GM23338 (cell line): ENCODE data around the gene ATF1. TPM values are rescaled to one million over a fixed set of nuclear protein-coding genes. Genes with fewer than 3 reads are reported as not detected.
"Not testable (repeated sequence)": the region's sequence is repeated elsewhere in the genome, so short reads cannot be mapped to it uniquely, and the experiment has no call there.

Source experiments
- ATAC-seq: fragments of 200-7000 bp; cut with Tn5 transposase; 3 replicates; pipeline ENCODE4 v1.9.1; 2020
- DNase-seq: peaks from one replicate; pipeline ENCODE4 v3.0.0-alpha.2; 2015; ENCODE audit warnings: low spot score
- H2AFZ ChIP-seq: fragments of 200-600 bp; sonication (generic); 2 replicates; pipeline ENCODE4 v1.8.0; 2016; ENCODE audit warnings: antibody characterized with exemption, mild to moderate bottlenecking, moderate library complexity
- H3F3A ChIP-seq: fragments of 200-600 bp; sonication (generic); replicated peaks from 2 replicates; pipeline ENCODE4 v1.8.0; 2017; ENCODE audit warnings: antibody characterized with exemption, mixed run types, low read depth
- H3K27ac ChIP-seq: fragments of 200-600 bp; sonication (generic); 2 replicates; pipeline ENCODE4 v1.6.1; 2016; ENCODE audit warnings: low read depth
- H3K27me3 ChIP-seq: fragments of 200-600 bp; sonication (generic); 2 replicates; pipeline ENCODE4 v1.8.0; 2016; ENCODE audit warnings: mild to moderate bottlenecking, mixed run types, moderate library complexity; ENCODE audit not compliant: insufficient read depth
- H3K36me3 ChIP-seq: fragments of 200-600 bp; sonication (generic); 2 replicates; pipeline ENCODE4 v1.8.0; 2016; ENCODE audit warnings: mild to moderate bottlenecking; ENCODE audit not compliant: insufficient read depth
- H3K4me1 ChIP-seq: fragments of 200-600 bp; sonication (generic); 2 replicates; pipeline ENCODE4 v1.8.0; 2016; ENCODE audit warnings: mild to moderate bottlenecking, moderate library complexity; ENCODE audit not compliant: insufficient read depth
- H3K4me2 ChIP-seq: fragments of 200-600 bp; sonication (generic); 2 replicates; pipeline ENCODE4 v1.7.1; 2017; ENCODE audit warnings: mixed run types
- H3K4me3 ChIP-seq: fragments of 200-600 bp; sonication (generic); 2 replicates; pipeline ENCODE4 v1.6.1; 2016; ENCODE audit warnings: mixed run types
- H3K79me2 ChIP-seq: fragments of 200-600 bp; sonication (generic); replicated peaks from 2 replicates; pipeline ENCODE4 v1.8.0; 2017; ENCODE audit warnings: mild to moderate bottlenecking; ENCODE audit not compliant: insufficient read depth
- H3K9me2 ChIP-seq: fragments of 200-600 bp; sonication (generic); 2 replicates; pipeline ENCODE4 v1.8.0; 2017; ENCODE audit not compliant: insufficient read depth
- H4K20me1 ChIP-seq: fragments of 200-600 bp; sonication (generic); replicated peaks from 2 replicates; pipeline ENCODE4 v1.8.0; 2017; ENCODE audit warnings: mild to moderate bottlenecking; ENCODE audit not compliant: insufficient read depth
- H3K27ac Mint-ChIP-seq: 2 replicates; pipeline ENCODE4 v1.8.0; 2020; ENCODE audit warnings: inconsistent platforms, mild to moderate bottlenecking, moderate library complexity, mixed read lengths
- H3K27me3 Mint-ChIP-seq: 3 replicates; pipeline ENCODE4 v1.8.0; 2022; ENCODE audit warnings: low read depth, mild to moderate bottlenecking, moderate library complexity, mixed read lengths, inconsistent platforms; ENCODE audit not compliant: insufficient read depth, poor library complexity
- H3K36me3 Mint-ChIP-seq: 3 replicates; pipeline ENCODE4 v1.8.0; 2021; ENCODE audit warnings: low read depth, mild to moderate bottlenecking, inconsistent platforms, moderate library complexity, mixed read lengths
- H3K4me1 Mint-ChIP-seq: 3 replicates; pipeline ENCODE4 v1.8.0; 2020; ENCODE audit warnings: mild to moderate bottlenecking, inconsistent platforms, mixed read lengths
- H3K4me3 Mint-ChIP-seq: 3 replicates; pipeline ENCODE4 v1.8.0; 2021; ENCODE audit warnings: moderate library complexity, mild to moderate bottlenecking, inconsistent platforms, mixed read lengths
- H3K9me3 Mint-ChIP-seq: 3 replicates; pipeline ENCODE4 v1.8.0; 2020; ENCODE audit warnings: moderate library complexity, mild to moderate bottlenecking, inconsistent platforms, mixed read lengths
- CREB1 ChIP-seq: fragments of 250-450 bp; sonication (Bioruptor Pico); IDR thresholded peaks from 2 replicates; pipeline ENCODE4 v1.5.0; 2020; ENCODE audit warnings: low read depth, mild to moderate bottlenecking, moderate library complexity
- ETS1 ChIP-seq: IDR thresholded peaks from 2 replicates; pipeline ENCODE4 v1.6.1; 2016; ENCODE audit warnings: antibody characterized with exemption
- EZH2 ChIP-seq: fragments of 200-600 bp; sonication (generic); IDR thresholded peaks from one replicate; pipeline ENCODE4 v1.8.0; 2017; ENCODE audit warnings: antibody characterized with exemption, mild to moderate bottlenecking, low read depth; ENCODE audit not compliant: unreplicated experiment
- REST ChIP-seq: IDR thresholded peaks from one replicate; pipeline ENCODE4 v1.6.1; 2018; ENCODE audit warnings: antibody characterized with exemption; ENCODE audit not compliant: unreplicated experiment
- STAT1 ChIP-seq: IDR thresholded peaks from one replicate; pipeline ENCODE4 v1.6.1; 2016; ENCODE audit warnings: antibody characterized with exemption; ENCODE audit not compliant: unreplicated experiment
- ZNF114 ChIP-seq: fragments of 250-450 bp; sonication (Bioruptor Pico); IDR thresholded peaks from 2 replicates; pipeline ENCODE4 v1.5.0; 2020; ENCODE audit warnings: mild to moderate bottlenecking, moderate library complexity
- ZNF331 ChIP-seq: fragments of 250-450 bp; sonication (Bioruptor Pico); IDR thresholded peaks from 2 replicates; pipeline ENCODE4 v1.5.0; 2020; ENCODE audit warnings: low read depth, mild to moderate bottlenecking, moderate library complexity
- ZNF462 ChIP-seq: fragments of 250-450 bp; sonication (Bioruptor Pico); IDR thresholded peaks from 2 replicates; pipeline ENCODE4 v1.5.0; 2020; ENCODE audit warnings: mild to moderate bottlenecking, moderate library complexity
- polyA plus RNA-seq: library from polyadenylated mRNA; unstranded; fragments of >200 nt; fragmentation: Nextera tagmentation; extraction: Ambion mirVana; gene quantifications from 2 replicates; pipeline ENCODE4 v1.2.1, GENCODE V29; 2016
- total RNA-seq: library from RNA; depleted of rRNA; stranded (reverse); fragments of >200 nt; shearing (Covaris generic); gene quantifications from 2 replicates; pipeline ENCODE4 v1.2.3, GENCODE V29; 2014

ATF1 gene
- total and polyA plus RNA-seq, 2 experiments from 2014 or later = 17.5 to 22.7 TPM

GRCh38 chr12:50865266-50865665 is 101.4 kb downstream of the ATF1 start:
- peaks cover 15% of the 10 kb centered on the region for H3K36me3 Mint-ChIP-seq
- no peaks in the 10 kb centered on the region for H3K9me2 ChIP-seq
- H3K4me3 Mint-ChIP-seq = no peak overlapping the region
- peaks cover 19% of the 10 kb centered on the region for H3K9me3 Mint-ChIP-seq
- TF ChIP-seq REST (no peak), CREB1 (CRISPR knock-in tag) (no peak), EZH2 (no peak), ZNF462 (CRISPR knock-in tag) (no peak), ETS1 (no peak), STAT1 (no peak), ZNF331 (no peak), ZNF114 (CRISPR knock-in tag) (no peak)
- no peaks in the 10 kb centered on the region for H3K79me2 ChIP-seq
- H3K27ac ChIP-seq = no peak overlapping the region
- DNase-seq (no peak), ATAC-seq (no peak)
- H3K4me1 Mint-ChIP-seq = peaks cover 3% of the 10 kb centered on the region; the same call in 1 of the 3 replicates
- no peaks in the 10 kb centered on the region for H4K20me1 ChIP-seq
- H3K4me1 ChIP-seq = no peaks in the 10 kb centered on the region
- H3K27ac Mint-ChIP-seq = no peak overlapping the region
- H2AFZ ChIP-seq = no peak overlapping the region
- no peaks in the 10 kb centered on the region for H3F3A ChIP-seq
- H3K36me3 ChIP-seq = no peaks in the 10 kb centered on the region
- H3K4me2 ChIP-seq = no peak overlapping the region
- H3K27me3 Mint-ChIP-seq = peaks cover 2% of the 10 kb centered on the region
- no peak overlapping the region for H3K4me3 ChIP-seq
- no peaks in the 10 kb centered on the region for H3K27me3 ChIP-seq

GRCh38 chr12:50868881-50869280 is 105.0 kb downstream of the ATF1 start:
- H2AFZ ChIP-seq, H4K20me1 ChIP-seq, H3K4me1 ChIP-seq, H3K9me2 ChIP-seq, H3F3A ChIP-seq, H3K27me3 Mint-ChIP-seq, H3K4me2 ChIP-seq, H3K36me3 ChIP-seq, H3K27me3 ChIP-seq, DNase-seq, H3K4me1 Mint-ChIP-seq, H3K79me2 ChIP-seq, H3K27ac Mint-ChIP-seq, H3K4me3 ChIP-seq, H3K27ac ChIP-seq, H3K4me3 Mint-ChIP-seq, ATAC-seq: not testable (repeated sequence)
- peaks cover 27% of the 10 kb centered on the region for H3K9me3 Mint-ChIP-seq
- H3K36me3 Mint-ChIP-seq = peaks cover 15% of the 10 kb centered on the region
